Endodermal cell (in vitro differentiated cells): Measurements from ENCODE around the gene TIMM23. TPM values are rescaled to one million over a fixed set of nuclear protein-coding genes. Genes with fewer than 3 reads are reported as not detected.
A peak's percentile ranks its signal among the peaks of the same experiment; 100 is the strongest.

ENCODE experiments used
- DNase-seq: peaks from one replicate; pipeline ENCODE4 v3.0.0-alpha.2; 2017
- H3K27ac ChIP-seq: 2 replicates; pipeline ENCODE4 v1.5.1; 2013; ENCODE audit warnings: mild to moderate bottlenecking, low read depth, low read length, moderate library complexity
- H3K27me3 ChIP-seq: 2 replicates; pipeline ENCODE4 v1.6.1; 2013; ENCODE audit warnings: mild to moderate bottlenecking, low read length, moderate library complexity; ENCODE audit not compliant: insufficient read depth, control insufficient read depth, poor library complexity, severe bottlenecking
- H3K36me3 ChIP-seq: 2 replicates; pipeline ENCODE4 v1.7.0; 2013; ENCODE audit warnings: mild to moderate bottlenecking, low read length, moderate library complexity; ENCODE audit not compliant: control insufficient read depth, insufficient read depth
- H3K4me1 ChIP-seq: one replicate; pipeline ENCODE4 v1.7.0; 2013; ENCODE audit warnings: low read length; ENCODE audit not compliant: control insufficient read depth, insufficient read depth
- H3K4me3 ChIP-seq: 2 replicates; pipeline ENCODE4 v1.5.1; 2013; ENCODE audit warnings: mild to moderate bottlenecking, low read length, moderate library complexity
- H3K9ac ChIP-seq: 2 replicates; pipeline ENCODE4 v1.6.1; 2013; ENCODE audit warnings: mild to moderate bottlenecking, low read length, moderate library complexity; ENCODE audit not compliant: poor library complexity, severe bottlenecking; ENCODE audit errors: extremely low read depth
- H3K9me3 ChIP-seq: 2 replicates; pipeline ENCODE4 v1.6.1; 2013; ENCODE audit warnings: mild to moderate bottlenecking, low read length, moderate library complexity; ENCODE audit not compliant: control insufficient read depth
- H3K27ac Mint-ChIP-seq: 2 replicates; pipeline ENCODE4 v1.8.0; 2020; ENCODE audit warnings: mixed read lengths
- H3K27me3 Mint-ChIP-seq: 2 replicates; pipeline ENCODE4 v1.8.0; 2021; ENCODE audit warnings: mild to moderate bottlenecking, mixed read lengths; ENCODE audit not compliant: insufficient read depth
- H3K36me3 Mint-ChIP-seq: 2 replicates; pipeline ENCODE4 v1.8.0; 2020; ENCODE audit warnings: low read depth, mixed read lengths
- H3K4me1 Mint-ChIP-seq: 2 replicates; pipeline ENCODE4 v1.8.0; 2020; ENCODE audit warnings: mixed read lengths
- H3K4me3 Mint-ChIP-seq: 2 replicates; pipeline ENCODE4 v1.8.0; 2020; ENCODE audit warnings: mild to moderate bottlenecking, moderate library complexity, mixed read lengths
- H3K9me3 Mint-ChIP-seq: 2 replicates; pipeline ENCODE4 v1.8.0; 2020; ENCODE audit warnings: mild to moderate bottlenecking, mixed read lengths
- CTCF ChIP-seq: fragments of 200-600 bp; sonication (generic); conservative IDR thresholded peaks from 2 replicates; pipeline ENCODE4 v1.5.0; 2021; ENCODE audit warnings: antibody characterized with exemption, mild to moderate bottlenecking
- WGBS, 2 experiments: methylation state at CpG; one replicate each; pipeline versions ENCODE4 v1.1.5 to v1.1.7; 2013; ENCODE audit warnings: missing lambda C conversion rate in 2 of 2, mixed read lengths in 1 of 2; ENCODE audit not compliant: insufficient coverage in 1 of 2, insufficient read length in 1 of 2; 5-methylcytosine and 5-hydroxymethylcytosine counted together
- total RNA-seq, 2 donors: library from RNA; stranded (reverse); fragmentation: NEBNext Ultra II Directional in 1 of 2; extraction: Animal tissue kit (Norgen Biotek cat#: 25700) in 1 of 2; gene quantifications; 2 replicates in 1 of 2; 3 replicates in 1 of 2; pipeline ENCODE4 v1.2.1, GENCODE V29; 2021

The TIMM23 gene
- total RNA-seq, 2 donors from 2014 or later = 86.3 to 88.5 TPM

- no peak for DNase-seq
- H3K4me1 Mint-ChIP-seq = peaks cover 48% of the 10 kb centered on the region
- peak overlapping the region; percentile 82 for H3K27ac Mint-ChIP-seq
- no peaks in the 10 kb centered on the region for H3K9me3 Mint-ChIP-seq
- Histone ChIP-seq H3K36me3 (peaks cover 28% of the 10 kb centered on the region), H3K9me3 (no peaks in the 10 kb centered on the region), H3K4me1 (peaks cover 20% of the 10 kb centered on the region), H3K9ac (peak overlapping the region; percentile 76), H3K27me3 (no peaks in the 10 kb centered on the region), H3K4me3 (peak overlapping the region; percentile 98), H3K27ac (no peak overlapping the region)
- 38 to 50% methylated on average over 4 to 6 of the region's 6 CpGs for WGBS, 2 experiments
- peaks cover 15% of the 10 kb centered on the region for H3K36me3 Mint-ChIP-seq
- TF ChIP-seq CTCF = no peak
- peak overlapping the region; percentile 91 for H3K4me3 Mint-ChIP-seq
- H3K27me3 Mint-ChIP-seq = no peaks in the 10 kb centered on the region
Observed at GRCh38 chr10:46029461-46030030, 57.3 kb downstream of the TIMM23 start.

- Mint-ChIP-seq H3K36me3 (peaks cover 15% of the 10 kb centered on the region), H3K27ac (peak within 1 kb of the TSS; percentile 82), H3K27me3 (no peaks in the 10 kb centered on the region), H3K4me3 (peak within 1 kb of the TSS; percentile 91), H3K9me3 (no peaks in the 10 kb centered on the region), H3K4me1 (peaks cover 42% of the 10 kb centered on the region)
- no peaks in the 10 kb centered on the region for H3K9me3 ChIP-seq
- TF ChIP-seq CTCF = peak; percentile 85
- 1 to 3% methylated on average over 30 to 59 of the region's 59 CpGs for WGBS, 2 experiments
- peaks cover 28% of the 10 kb centered on the region for H3K36me3 ChIP-seq
- no peaks in the 10 kb centered on the region for H3K27me3 ChIP-seq
- H3K27ac ChIP-seq = peak within 1 kb of the TSS; percentile 54
- peaks cover 20% of the 10 kb centered on the region for H3K4me1 ChIP-seq
- peak within 1 kb of the TSS; percentile 98 for H3K4me3 ChIP-seq
- peak within 1 kb of the TSS; percentile 76 for H3K9ac ChIP-seq
- DNase-seq = peak; percentile 98
Observed at GRCh38 chr10:46030091-46030937, 58.0 kb downstream of the TIMM23 start, which contains the start of gene NCOA4. NCOA4 (minus strand) TSS chr10:46030623; CDS start chr10:46016680, 13,943 bp downstream.

GRCh38 chr10:46031648-46032532 lies 59.6 kb downstream of the TIMM23 start:
- Histone ChIP-seq H3K36me3 (peaks cover 13% of the 10 kb centered on the region), H3K27ac (no peak overlapping the region), H3K4me3 (no peak overlapping the region), H3K9me3 (no peaks in the 10 kb centered on the region), H3K9ac (no peak overlapping the region), H3K27me3 (no peaks in the 10 kb centered on the region), H3K4me1 (peaks cover 12% of the 10 kb centered on the region)
- Mint-ChIP-seq H3K36me3 (peaks cover 11% of the 10 kb centered on the region), H3K27me3 (no peaks in the 10 kb centered on the region), H3K4me1 (peaks cover 49% of the 10 kb centered on the region), H3K9me3 (no peaks in the 10 kb centered on the region), H3K4me3 (no peak overlapping the region), H3K27ac (peak overlapping the region; percentile 59)
- no peak for TF ChIP-seq CTCF
- 70 to 79% methylated on average over 2 to 6 of the region's 6 CpGs for WGBS, 2 experiments
- DNase-seq = no peak
